SK-N-SH treated with all-trans-retinoic acid at 6 μM for 48 hours (cell line): ENCODE measurements around the gene TEKT5.
"Not testable (repeated sequence)": the region's sequence is repeated elsewhere in the genome, so short reads cannot be mapped to it uniquely, and the experiment has no call there.

Experiments used
- ATAC-seq: fragments of 200-7000 bp; cut with Tn5 transposase; 3 replicates; pipeline ENCODE4 v1.9.1; 2020; ENCODE audit warnings: mild to moderate bottlenecking, moderate library complexity
- ARNTL ChIP-seq: fragments of 450-650 bp; formaldehyde crosslinking; IDR thresholded peaks from 2 replicates; pipeline ENCODE4 v1.5.0; 2020; ENCODE audit warnings: low read depth, mild to moderate bottlenecking, moderate library complexity, borderline replicate concordance
- BACH2 ChIP-seq: fragments of 250-450 bp; sonication (Bioruptor Pico); IDR thresholded peaks from 2 replicates; pipeline ENCODE4 v1.9.0; 2021; ENCODE audit warnings: mild to moderate bottlenecking, borderline replicate concordance
- CREB5 ChIP-seq: fragments of 250-450 bp; sonication (Bioruptor Pico); IDR thresholded peaks from 2 replicates; pipeline ENCODE4 v1.5.1; 2020; ENCODE audit warnings: low read depth, mild to moderate bottlenecking, moderate library complexity
- CSRNP3 ChIP-seq: fragments of 250-450 bp; sonication (Bioruptor Pico); IDR thresholded peaks from 2 replicates; pipeline ENCODE4 v1.5.1; 2021; ENCODE audit warnings: mild to moderate bottlenecking, moderate library complexity
- ISL1 ChIP-seq: fragments of 250-450 bp; sonication (Bioruptor Pico); IDR thresholded peaks from 2 replicates; pipeline ENCODE4 v2.1.2; 2022; ENCODE audit warnings: mild to moderate bottlenecking, moderate library complexity
- POU6F1 ChIP-seq: fragments of 250-450 bp; sonication (Bioruptor Pico); IDR thresholded peaks from 2 replicates; pipeline ENCODE4 v1.8.0; 2021; ENCODE audit warnings: low read depth, mild to moderate bottlenecking, moderate library complexity, borderline replicate concordance
- PPARA ChIP-seq: fragments of 250-450 bp; sonication (Bioruptor Pico); IDR thresholded peaks from 2 replicates; pipeline ENCODE4 v1.5.0; 2020; ENCODE audit warnings: mild to moderate bottlenecking, borderline replicate concordance
- RARB ChIP-seq: fragments of 250-450 bp; sonication (Bioruptor Pico); IDR thresholded peaks from 2 replicates; pipeline ENCODE4 v1.8.0; 2021; ENCODE audit warnings: mild to moderate bottlenecking, moderate library complexity
- SNAI2 ChIP-seq: fragments of 250-450 bp; sonication (Bioruptor Pico); IDR thresholded peaks from 2 replicates; pipeline ENCODE4 v1.5.0; 2020; ENCODE audit warnings: mild to moderate bottlenecking, moderate library complexity
- TCF4 ChIP-seq: fragments of 250-450 bp; sonication (Bioruptor Pico); IDR thresholded peaks from 2 replicates; pipeline ENCODE4 v1.8.0; 2021; ENCODE audit warnings: mild to moderate bottlenecking, moderate library complexity, borderline replicate concordance
- TOX ChIP-seq: fragments of 250-450 bp; sonication (Bioruptor Pico); IDR thresholded peaks from 2 replicates; pipeline ENCODE4 v1.8.0; 2021; ENCODE audit warnings: mild to moderate bottlenecking, moderate library complexity, borderline replicate concordance
- ZC3H10 ChIP-seq: fragments of 250-450 bp; sonication (Bioruptor Pico); IDR thresholded peaks from 2 replicates; pipeline ENCODE4 v1.5.1; 2021; ENCODE audit warnings: mild to moderate bottlenecking, moderate library complexity
- ZFP30 ChIP-seq: fragments of 450-650 bp; formaldehyde crosslinking; IDR thresholded peaks from 2 replicates; pipeline ENCODE4 v1.5.0; 2022; ENCODE audit warnings: mild to moderate bottlenecking, moderate library complexity
- ZNF70 ChIP-seq: fragments of 450-650 bp; formaldehyde crosslinking; IDR thresholded peaks from 2 replicates; pipeline ENCODE4 v1.5.0; 2020; ENCODE audit warnings: mild to moderate bottlenecking, moderate library complexity
- ZNF8 ChIP-seq: fragments of 450-650 bp; formaldehyde crosslinking; IDR thresholded peaks from 2 replicates; pipeline ENCODE4 v1.5.0; 2020; ENCODE audit warnings: mild to moderate bottlenecking, moderate library complexity
- TF ChIP-seq, protein P1 (sequence below): fragments of 250-450 bp; sonication (Bioruptor Pico); IDR thresholded peaks from 2 replicates; pipeline ENCODE4 v1.8.0; 2020; ENCODE audit warnings: mild to moderate bottlenecking, moderate library complexity, borderline replicate concordance

Gene TEKT5

DNA sequence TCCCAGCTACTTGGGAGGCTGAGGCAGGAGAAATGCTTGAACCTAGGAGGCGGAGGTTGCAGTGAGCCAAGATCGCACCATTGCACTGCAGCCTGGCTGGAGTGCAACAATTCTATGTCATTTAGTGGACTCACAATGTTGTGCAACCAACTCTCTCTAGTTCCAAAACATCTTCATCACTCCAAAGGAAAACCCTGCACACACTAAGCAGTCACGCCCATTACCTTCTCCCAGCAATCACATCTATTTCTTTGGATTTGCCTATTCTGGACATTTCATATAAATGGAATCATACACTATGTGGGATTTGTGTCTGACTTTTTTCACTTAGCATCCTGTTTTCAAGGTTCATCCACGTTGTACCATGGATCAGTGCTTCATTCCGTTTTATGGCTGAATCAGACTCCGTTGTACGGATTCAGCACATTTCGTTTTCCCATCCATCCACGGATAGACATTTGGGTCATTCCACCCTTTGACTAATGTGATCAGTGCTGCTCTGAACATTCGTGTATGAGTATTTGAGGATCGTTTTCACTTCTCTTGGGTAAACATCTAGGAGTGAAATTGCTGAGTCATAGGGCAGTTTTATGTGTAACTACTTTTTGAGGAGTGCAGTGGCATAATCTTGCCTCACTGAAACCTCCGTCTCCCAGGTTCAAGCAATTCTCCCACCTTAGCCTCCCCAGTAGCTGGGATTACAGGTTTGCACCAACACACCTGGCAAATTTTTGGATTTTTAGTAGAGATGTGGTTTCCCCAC is 69.0 kb downstream of the TEKT5 start:
- no peak for ATAC-seq
- TF ChIP-seq ZC3H10 (CRISPR knock-in tag) = no peak
- TF ChIP-seq CSRNP3 = no peak

- no peak for ATAC-seq
- no peak for TF ChIP-seq POU6F1 (CRISPR knock-in tag)
- TF ChIP-seq, all 23 proteins: peak for 0
These were observed 70.2 kb downstream of the TEKT5 start for GRCh38 chr16:10624527-10624926.

GRCh38 chr16:10623059-10623458 is 71.7 kb downstream of the TEKT5 start:
- TF ChIP-seq ZNF8 (CRISPR knock-in tag) (no peak), RARB (CRISPR knock-in tag) (no peak), ZFP30 (CRISPR knock-in tag) (no peak), CSRNP3 (no peak), ISL1 (CRISPR knock-in tag) (no peak), ARNTL (CRISPR knock-in tag) (no peak), BACH2 (CRISPR knock-in tag) (no peak), ZNF70 (no peak), CREB5 (no peak), TOX (CRISPR knock-in tag) (no peak), ZC3H10 (CRISPR knock-in tag) (no peak), TCF4 (CRISPR knock-in tag) (no peak), PPARA (CRISPR knock-in tag) (no peak), SNAI2 (CRISPR knock-in tag) (no peak)
- TF ChIP-seq, protein P1, sequence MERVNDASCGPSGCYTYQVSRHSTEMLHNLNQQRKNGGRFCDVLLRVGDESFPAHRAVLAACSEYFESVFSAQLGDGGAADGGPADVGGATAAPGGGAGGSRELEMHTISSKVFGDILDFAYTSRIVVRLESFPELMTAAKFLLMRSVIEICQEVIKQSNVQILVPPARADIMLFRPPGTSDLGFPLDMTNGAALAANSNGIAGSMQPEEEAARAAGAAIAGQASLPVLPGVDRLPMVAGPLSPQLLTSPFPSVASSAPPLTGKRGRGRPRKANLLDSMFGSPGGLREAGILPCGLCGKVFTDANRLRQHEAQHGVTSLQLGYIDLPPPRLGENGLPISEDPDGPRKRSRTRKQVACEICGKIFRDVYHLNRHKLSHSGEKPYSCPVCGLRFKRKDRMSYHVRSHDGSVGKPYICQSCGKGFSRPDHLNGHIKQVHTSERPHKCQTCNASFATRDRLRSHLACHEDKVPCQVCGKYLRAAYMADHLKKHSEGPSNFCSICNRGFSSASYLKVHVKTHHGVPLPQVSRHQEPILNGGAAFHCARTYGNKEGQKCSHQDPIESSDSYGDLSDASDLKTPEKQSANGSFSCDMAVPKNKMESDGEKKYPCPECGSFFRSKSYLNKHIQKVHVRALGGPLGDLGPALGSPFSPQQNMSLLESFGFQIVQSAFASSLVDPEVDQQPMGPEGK (CRISPR knock-in tag) = no peak
- ATAC-seq = no peak

- TF ChIP-seq ISL1 (CRISPR knock-in tag) (peak; percentile 32; the same call in 1 of the 2 replicates), TOX (CRISPR knock-in tag) (no peak)
- TF ChIP-seq, all 23 proteins: peak for 1
- ATAC-seq = no peak
These were observed 72.5 kb downstream of the TEKT5 start for GRCh38 chr16:10622036-10622921.

DNA sequence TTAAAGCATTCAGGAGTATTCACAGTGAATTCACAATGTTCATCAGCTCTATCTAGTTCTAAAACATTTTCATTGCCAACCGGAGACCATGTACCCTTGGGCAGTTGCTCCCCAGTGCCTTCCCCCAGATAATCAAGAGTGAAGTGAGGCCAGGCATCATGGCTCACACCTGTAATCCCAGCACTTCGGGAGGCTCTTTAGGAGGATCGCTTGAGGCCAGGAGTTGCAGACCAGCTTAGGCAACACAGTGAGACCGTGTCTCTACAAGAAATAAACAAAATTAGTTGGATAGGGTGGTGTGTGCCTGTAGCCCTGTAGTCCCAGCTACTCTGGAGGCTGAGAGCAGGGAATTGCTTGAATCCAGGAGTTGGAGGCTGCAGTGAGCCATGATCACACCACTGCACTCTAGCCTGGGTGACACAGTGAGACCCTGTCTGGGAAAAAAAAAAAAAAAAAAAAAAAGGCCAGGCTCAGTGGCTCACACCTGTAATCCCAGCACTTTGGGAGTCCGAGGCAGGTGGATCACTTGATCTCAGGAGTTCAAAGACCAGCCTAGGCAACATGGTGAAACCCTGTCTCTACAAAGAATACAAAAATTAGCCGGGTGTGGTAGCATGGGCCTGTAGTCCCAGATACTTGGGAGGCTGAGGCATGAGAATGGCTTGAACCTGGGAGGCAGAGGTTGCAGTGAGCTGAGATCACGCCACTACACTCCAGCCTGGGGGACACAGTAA is 73.3 kb downstream of the TEKT5 start:
- not testable (repeated sequence) for ATAC-seq
